ENCODE measurements around the gene ITPR2.

The ITPR2 gene

GRCh38 chr12:26317942-26318575 lies 514.9 kb downstream of the ITPR2 start:
- TF ChIP-seq POLR2AphosphoS5 (IDR thresholded peaks at IDR 0.05; ENCODE audit: low read depth, low read length) (no peak), SIN3A (IDR thresholded peaks at IDR 0.05; ENCODE audit: borderline replicate concordance, insufficient read depth, low read length) (no peak), REST (IDR thresholded peaks at IDR 0.05; ENCODE audit: insufficient read depth in 1 of 2, low read depth in 2 of 2, low read length in 2 of 2) (no peak), TAF1 (IDR thresholded peaks at IDR 0.05; ENCODE audit: borderline replicate concordance, insufficient read depth, low read length) (no peak), FOXP2 (optimal IDR thresholded peaks at IDR 0.05; ENCODE audit: borderline replicate concordance, extremely low read depth, extremely low read length, insufficient read depth) (no peak)

GRCh38 chr12:26309634-26310033 lies 523.4 kb downstream of the ITPR2 start:
- TF ChIP-seq TAF1 (IDR thresholded peaks at IDR 0.05; ENCODE audit: borderline replicate concordance, insufficient read depth, low read length): no peak
- TF ChIP-seq REST (IDR thresholded peaks at IDR 0.05; ENCODE audit: insufficient read depth in 1 of 2, low read depth in 2 of 2, low read length in 2 of 2): no peak
- no peak for TF ChIP-seq FOXP2 (optimal IDR thresholded peaks at IDR 0.05; ENCODE audit: borderline replicate concordance, extremely low read depth, extremely low read length, insufficient read depth)
- TF ChIP-seq POLR2AphosphoS5 (IDR thresholded peaks at IDR 0.05; ENCODE audit: low read depth, low read length): no peak
- no peak for TF ChIP-seq SIN3A (IDR thresholded peaks at IDR 0.05; ENCODE audit: borderline replicate concordance, insufficient read depth, low read length)

- no peak for TF ChIP-seq SIN3A (IDR thresholded peaks at IDR 0.05; ENCODE audit: borderline replicate concordance, insufficient read depth, low read length)
- no peak for TF ChIP-seq POLR2AphosphoS5 (IDR thresholded peaks at IDR 0.05; ENCODE audit: low read depth, low read length)
- no peak for TF ChIP-seq FOXP2 (optimal IDR thresholded peaks at IDR 0.05; ENCODE audit: borderline replicate concordance, extremely low read depth, extremely low read length, insufficient read depth)
- no peak for TF ChIP-seq REST (IDR thresholded peaks at IDR 0.05; ENCODE audit: insufficient read depth in 1 of 2, low read depth in 2 of 2, low read length in 2 of 2)
Measured at GRCh38 chr12:26304273-26304672, 528.7 kb downstream of the ITPR2 start.

GRCh38 chr12:26303418-26303817 lies 529.6 kb downstream of the ITPR2 start:
- TF ChIP-seq TAF1 (IDR thresholded peaks at IDR 0.05; ENCODE audit: borderline replicate concordance, insufficient read depth, low read length) (no peak), FOXP2 (optimal IDR thresholded peaks at IDR 0.05; ENCODE audit: borderline replicate concordance, extremely low read depth, extremely low read length, insufficient read depth) (no peak), REST (IDR thresholded peaks at IDR 0.05; ENCODE audit: insufficient read depth in 1 of 2, low read depth in 2 of 2, low read length in 2 of 2) (no peak), POLR2AphosphoS5 (IDR thresholded peaks at IDR 0.05; ENCODE audit: low read depth, low read length) (no peak), SIN3A (IDR thresholded peaks at IDR 0.05; ENCODE audit: borderline replicate concordance, insufficient read depth, low read length) (no peak)

All from PFSK-1 (cell line).